C1 segment of cervical spinal cord (tissue), 14 donors: ENCODE data around the gene RNF227.
"Not testable (repeated sequence)": the region's sequence is repeated elsewhere in the genome, so short reads cannot be mapped to it uniquely, and the experiment has no call there.

ENCODE experiments used
- DNase-seq, 14 donors: peaks; one replicate each; lab custom pipeline; 2025; lab: John Stamatoyannopoulos, UW

Gene RNF227

DNA sequence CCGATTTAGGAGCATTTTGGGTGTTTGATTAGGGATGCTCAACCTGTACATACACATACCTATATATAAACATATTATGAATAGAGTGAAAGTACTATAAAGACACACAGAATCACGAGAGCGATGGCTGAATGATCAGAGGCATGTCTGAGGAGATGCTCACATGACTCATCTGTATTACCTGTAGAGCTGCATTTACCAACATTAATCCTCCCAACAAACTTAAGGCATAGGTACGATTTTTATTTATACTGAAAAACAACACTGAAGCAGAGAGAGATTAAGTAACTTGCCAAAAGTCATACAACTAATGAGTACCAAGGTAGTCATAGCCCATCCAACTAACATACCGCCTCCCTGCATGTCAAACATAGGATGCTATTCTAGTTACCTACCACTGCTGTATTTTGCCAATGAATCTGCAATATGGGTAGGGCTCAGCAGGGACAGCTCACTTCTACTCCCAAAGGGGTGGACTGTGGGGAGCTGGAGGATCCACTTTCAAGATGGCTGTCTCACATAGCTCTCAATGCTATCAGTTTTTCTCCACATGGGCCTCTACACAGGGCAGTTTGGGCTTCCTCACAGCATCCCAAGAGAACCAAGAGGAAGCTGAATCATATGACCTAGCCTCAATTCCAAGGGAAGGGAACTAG is 51.0 kb downstream of the RNF227 start:
- DNase-seq = no peak

DNA sequence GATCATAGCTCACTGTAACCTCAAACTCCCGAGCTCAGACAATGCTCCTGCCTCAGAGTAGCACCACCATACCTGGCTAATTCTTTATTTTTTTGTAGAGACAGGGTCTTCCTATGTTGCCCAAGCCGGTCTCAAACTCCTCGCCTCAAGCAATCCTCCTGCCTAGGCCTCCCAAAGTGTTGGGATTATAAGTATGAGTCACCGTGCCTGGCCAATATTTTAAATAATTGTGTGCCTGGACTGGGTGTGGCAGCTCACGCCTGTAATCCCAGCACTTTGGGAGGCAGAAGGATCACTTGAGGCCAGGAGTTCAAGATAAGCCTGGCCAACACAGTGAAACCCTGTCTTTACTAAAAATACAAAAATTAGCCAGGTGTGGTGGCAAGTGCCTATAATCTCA is 51.7 kb downstream of the RNF227 start:
- not testable (repeated sequence) for DNase-seq
